ENCODE measurements around the gene HMX1. TPM values are rescaled to one million over a fixed set of nuclear protein-coding genes. Genes with fewer than 3 reads are reported as not detected.

HMX1 gene
- total and polyA plus RNA-seq, 2 donors (not counting 3 experiments of a cell fraction or from before 2014, with no cell fraction given): not detected

- Histone ChIP-seq H3K9ac (replicated peaks; ENCODE audit: extremely low read depth, insufficient read depth, low read length) (no peak overlapping the region), H3K9me3 (replicated peaks; ENCODE audit: control insufficient read depth, insufficient read depth, low read length) (no peaks in the 10 kb centered on the region), H3K4me1 (ENCODE audit: control insufficient read depth, extremely low read depth, insufficient read depth, low read length) (no peaks in the 10 kb centered on the region), H3K27ac (ENCODE audit: insufficient read depth, low read depth, low read length) (no peak overlapping the region), H3K27me3 (ENCODE audit: control insufficient read depth in 2 of 2, insufficient read depth in 2 of 2, low read length in 2 of 2) (no peaks in the 10 kb centered on the region), H3K4me2 (ENCODE audit: insufficient read depth, low read length) (no peak overlapping the region), H4K20me1 (replicated peaks; ENCODE audit: control insufficient read depth, extremely low read depth, insufficient read depth, low read length) (no peaks in the 10 kb centered on the region), H3K79me2 (ENCODE audit: control insufficient read depth, insufficient read depth, low read length) (no peaks in the 10 kb centered on the region), H3K4me3 (replicated peaks in 1 of 3; ENCODE audit: insufficient read depth in 1 of 3, low read depth in 1 of 3, low read length in 3 of 3) (no peak overlapping the region), H2AFZ (ENCODE audit: low read depth, low read length) (no peak overlapping the region), H3K36me3 (ENCODE audit: control insufficient read depth in 2 of 2, extremely low read depth in 1 of 2, insufficient read depth in 2 of 2, low read length in 2 of 2) (no peaks in the 10 kb centered on the region), H3K9me1 (replicated peaks; ENCODE audit: control insufficient read depth, extremely low read depth, insufficient read depth, low read length) (no peaks in the 10 kb centered on the region)
- dilution Hi-C loops (cut with MboI; ENCODE audit: extremely low pct_ligation_motif_present, low sequenced_read_pairs) (no loop called here), intact Hi-C loops (cut with micrococcal nuclease) (no loop called here)
- ChIA-PET CTCF (no interaction called here), POLR2A (no interaction called here)
- FAIRE-seq: no peak
- no TSS peak for BruUV-seq (replicated peaks)
- DNase-seq (ENCODE audit: low read depth, low spot score): no peak
- TF ChIP-seq MAX (IDR thresholded peaks at IDR 0.05; ENCODE audit: insufficient read depth, insufficient read length) (no peak), POLR2A (IDR thresholded peaks at IDR 0.05; ENCODE audit: low read depth, low read length) (no peak), CTCF (IDR thresholded peaks at IDR 0.05; ENCODE audit: extremely low read depth in 1 of 2, insufficient read depth in 1 of 2, low read depth in 1 of 2, low read length in 2 of 2) (no peak), POLR2AphosphoS5 (IDR thresholded peaks at IDR 0.05; ENCODE audit: insufficient read depth, low read depth, low read length) (no peak), GATA2 (IDR thresholded peaks at IDR 0.05; ENCODE audit: insufficient read depth, insufficient read length, low read depth, low read length) (no peak), EZH2 (IDR thresholded peaks at IDR 0.05; ENCODE audit: borderline replicate concordance, low read depth, low read length, severe bottlenecking) (no peak), JUN (IDR thresholded peaks at IDR 0.05; ENCODE audit: borderline replicate concordance, insufficient read depth, insufficient read length, low read depth) (no peak), MYC (IDR thresholded peaks at IDR 0.05; ENCODE audit: low read depth, low read length) (no peak), FOS (IDR thresholded peaks at IDR 0.05; ENCODE audit: borderline replicate concordance, insufficient read depth, low read length) (no peak)
These were observed 30.7 kb downstream of the HMX1 start for GRCh38 chr4:8840816-8841455.
